Purkinje cell (primary cell): ENCODE measurements around the gene PRAMEF20. TPM values are rescaled to one million over a fixed set of nuclear protein-coding genes. Genes with fewer than 3 reads are reported as not detected.

Experiments used
- polyA plus RNA-seq: library from polyadenylated mRNA; unstranded; fragments of >200 nt; fragmentation: Nextera tagmentation; gene quantifications from 2 replicates; pipeline ENCODE4 v1.2.1, GENCODE V29; 2014

PRAMEF20 gene
- not detected in 2 replicates for polyA plus RNA-seq

GRCh38 chr1:13410150-13410549 is at the start of gene PRAMEF20:
PRAMEF20 (plus strand) TSS chr1:13410450; CDS start chr1:13416355, 5,905 bp downstream.

DNA sequence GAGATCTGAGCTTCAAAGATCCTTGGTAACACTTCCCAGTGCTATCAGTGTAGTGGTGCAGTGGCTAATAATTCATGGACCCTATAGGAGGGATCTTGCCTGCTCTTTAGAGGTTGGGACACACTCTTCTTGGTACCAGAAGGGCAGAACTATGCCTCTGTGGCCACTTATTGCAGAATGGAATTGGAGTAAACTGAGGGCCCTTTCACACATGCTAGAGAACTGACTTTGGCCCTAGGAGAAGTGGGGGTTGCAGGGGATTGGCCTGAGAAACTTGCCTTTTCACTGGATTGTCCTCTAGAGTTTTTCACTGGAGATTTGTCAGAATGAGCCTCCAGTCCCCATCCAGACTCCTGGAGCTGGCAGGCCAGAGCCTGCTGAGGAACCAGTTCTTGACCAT is 20.9 kb upstream of the PRAMEF20 start, which contains the start of gene PRAMEF17:
Gene PRAMEF17, plus strand, starts transcription at position 301 of the 400 bp plus-strand sequence. Its CDS starts 26 bp downstream, at position 327.

Other genes starting within 250 kb of the PRAMEF20 start
- not detected in 2 replicates for gene HNRNPCL4, start 244.8 kb upstream of the PRAMEF20 start, polyA plus RNA-seq
- gene PRAMEF9, start 238.6 kb upstream of the PRAMEF20 start, polyA plus RNA-seq = not detected in 2 replicates
- not detected in 2 replicates for gene PRAMEF13, start 209.0 kb upstream of the PRAMEF20 start, polyA plus RNA-seq
- not detected in 2 replicates for gene PRAMEF18, start 184.3 kb upstream of the PRAMEF20 start, polyA plus RNA-seq
- gene PRAMEF5, start 156.3 kb upstream of the PRAMEF20 start, polyA plus RNA-seq = not detected in 2 replicates
- gene PRAMEF8, start 125.3 kb upstream of the PRAMEF20 start, polyA plus RNA-seq = not detected in 2 replicates
- not detected in 2 replicates for gene PRAMEF33, start 106.9 kb upstream of the PRAMEF20 start, polyA plus RNA-seq
- gene PRAMEF15, start 94.9 kb upstream of the PRAMEF20 start, polyA plus RNA-seq = not detected in 2 replicates
- gene PRAMEF14, start 63.3 kb upstream of the PRAMEF20 start, polyA plus RNA-seq = not detected in 2 replicates
- not detected in 2 replicates for gene PRAMEF19, start 38.5 kb upstream of the PRAMEF20 start, polyA plus RNA-seq
- not detected in 2 replicates for gene PRAMEF17, start 20.8 kb upstream of the PRAMEF20 start, polyA plus RNA-seq
- not detected in 2 replicates for gene LRRC38, start 103.6 kb downstream of the PRAMEF20 start, polyA plus RNA-seq
- gene PDPN, start 173.4 kb downstream of the PRAMEF20 start, polyA plus RNA-seq = 4.1 TPM in 2 replicates